Trophoblast cell (in vitro differentiated cells and primary cell): ENCODE data around the gene WDR27.

Experiments used
- DNase-seq, 2 donors: peaks; one replicate each; pipeline ENCODE4 v3.0.0-alpha.2; 2016
- H2AFZ ChIP-seq: 2 replicates; pipeline ENCODE4 v1.6.1; 2013; ENCODE audit warnings: low read length, moderate library complexity, mild to moderate bottlenecking; ENCODE audit not compliant: insufficient read depth, poor library complexity
- H2AK5ac ChIP-seq: 2 replicates; pipeline ENCODE4 v1.6.1; 2013; ENCODE audit warnings: mild to moderate bottlenecking, low read length
- H2BK120ac ChIP-seq: 2 replicates; pipeline ENCODE4 v1.6.1; 2013; ENCODE audit warnings: low read length, mild to moderate bottlenecking, moderate library complexity; ENCODE audit not compliant: insufficient read depth, poor library complexity
- H2BK12ac ChIP-seq: 2 replicates; pipeline ENCODE4 v1.6.1; 2013; ENCODE audit warnings: mild to moderate bottlenecking, low read length, moderate library complexity
- H2BK5ac ChIP-seq: 2 replicates; pipeline ENCODE4 v1.6.1; 2013; ENCODE audit warnings: low read length, low read depth, moderate library complexity, mild to moderate bottlenecking; ENCODE audit not compliant: poor library complexity
- H3K14ac ChIP-seq: 2 replicates; pipeline ENCODE4 v1.6.1; 2013; ENCODE audit warnings: mild to moderate bottlenecking, low read length
- H3K18ac ChIP-seq: 2 replicates; pipeline ENCODE4 v1.6.1; 2013; ENCODE audit warnings: mild to moderate bottlenecking, low read length
- H3K23ac ChIP-seq: 2 replicates; pipeline ENCODE4 v1.6.1; 2013; ENCODE audit warnings: low read length
- H3K27ac ChIP-seq: 2 replicates; pipeline ENCODE4 v1.5.1; 2013; ENCODE audit warnings: low read depth, mild to moderate bottlenecking, inconsistent platforms, low read length, moderate library complexity
- H3K27me3 ChIP-seq: 2 replicates; pipeline ENCODE4 v1.6.1; 2013; ENCODE audit warnings: inconsistent platforms, mild to moderate bottlenecking, low read length, moderate library complexity; ENCODE audit not compliant: insufficient read depth
- H3K36me3 ChIP-seq, 2 experiments: 1 replicate in 1 of 2; 2 replicates in 1 of 2; pipeline ENCODE4 v1.6.1; 2013; ENCODE audit warnings: low read length in 2 of 2, mild to moderate bottlenecking in 2 of 2, moderate library complexity in 1 of 2; ENCODE audit not compliant: insufficient read depth in 2 of 2, control insufficient read depth in 1 of 2
- H3K4ac ChIP-seq: 2 replicates; pipeline ENCODE4 v1.6.1; 2013; ENCODE audit warnings: low read depth, mild to moderate bottlenecking, low read length, moderate library complexity
- H3K4me1 ChIP-seq, 2 experiments: 1 replicate in 1 of 2; 2 replicates in 1 of 2; pipeline ENCODE4 v1.6.1; 2013; ENCODE audit warnings: low read length in 2 of 2, mild to moderate bottlenecking in 2 of 2, moderate library complexity in 1 of 2; ENCODE audit not compliant: insufficient read depth in 2 of 2, control insufficient read depth in 1 of 2
- H3K4me2 ChIP-seq: 2 replicates; pipeline ENCODE4 v1.6.1; 2013; ENCODE audit warnings: inconsistent platforms, mild to moderate bottlenecking, low read length, moderate library complexity
- H3K4me3 ChIP-seq: 2 replicates; pipeline ENCODE4 v1.5.1; 2013; ENCODE audit warnings: mild to moderate bottlenecking, low read depth, low read length, inconsistent platforms
- H3K79me1 ChIP-seq: one replicate; pipeline ENCODE4 v1.6.1; 2013; ENCODE audit warnings: low read length
- H3K79me2 ChIP-seq: 2 replicates; pipeline ENCODE4 v1.6.1; 2013; ENCODE audit warnings: low read length, mild to moderate bottlenecking; ENCODE audit not compliant: control insufficient read depth, insufficient read depth, poor library complexity
- H3K9ac ChIP-seq: 2 replicates; pipeline ENCODE4 v1.6.1; 2013; ENCODE audit warnings: mild to moderate bottlenecking, low read length
- H3K9me3 ChIP-seq: 2 replicates; pipeline ENCODE4 v1.6.1; 2013; ENCODE audit warnings: low read depth, mild to moderate bottlenecking, control low read depth, inconsistent platforms, low read length; ENCODE audit not compliant: insufficient read depth
- H4K12ac ChIP-seq: 2 replicates; pipeline ENCODE4 v1.6.1; 2013; ENCODE audit warnings: low read depth, mild to moderate bottlenecking, low read length, moderate library complexity
- H4K8ac ChIP-seq: 2 replicates; pipeline ENCODE4 v1.6.1; 2013; ENCODE audit warnings: low read depth, mild to moderate bottlenecking, low read length, moderate library complexity
- H4K91ac ChIP-seq: one replicate; pipeline ENCODE4 v1.6.1; 2013; ENCODE audit warnings: low read depth, mild to moderate bottlenecking, low read length, moderate library complexity
- WGBS: extraction: QIAGEN DNeasy Blood & Tissue Kit; methylation state at CpG from one replicate; pipeline ENCODE4 v1.1.7; 2013; ENCODE audit warnings: missing lambda C conversion rate; ENCODE audit not compliant: insufficient read length, insufficient coverage; ENCODE audit errors: extremely low coverage; 5-methylcytosine and 5-hydroxymethylcytosine counted together

Gene WDR27

DNA sequence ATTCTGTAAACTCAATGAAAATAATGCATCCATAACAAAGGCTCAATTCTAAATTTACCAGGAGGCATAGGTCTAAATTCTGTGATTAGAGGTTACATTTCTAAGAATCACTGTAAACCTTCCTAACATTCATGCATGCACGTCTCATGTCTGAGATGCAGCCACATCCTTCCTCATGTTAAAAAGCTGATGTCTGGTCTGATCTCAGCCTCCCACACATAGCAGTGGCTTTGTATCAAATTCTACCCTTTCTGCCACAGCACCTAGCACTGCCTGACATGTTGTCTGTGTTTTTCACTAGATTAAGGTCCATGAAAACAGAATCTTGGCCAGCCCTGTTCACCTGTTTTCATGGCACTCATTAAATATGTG, 171.1 kb downstream of the WDR27 start:
- no peak overlapping the region for H4K8ac ChIP-seq
- H3K9me3 ChIP-seq, result peaks cover 4% of the 10 kb centered on the region
- no peak overlapping the region for H3K9ac ChIP-seq
- H3K18ac ChIP-seq, result no peak overlapping the region
- H4K12ac ChIP-seq, result no peak overlapping the region
- no CpG with 5 or more reads among the region's 1 CpG for WGBS
- H4K91ac ChIP-seq, result no peak overlapping the region
- H2AK5ac ChIP-seq, result no peak overlapping the region
- H3K14ac ChIP-seq, result no peak overlapping the region
- H2BK120ac ChIP-seq, result no peak overlapping the region
- DNase-seq, result no peak
- H3K79me1 ChIP-seq, result no peaks in the 10 kb centered on the region
- H3K4me2 ChIP-seq, result no peak overlapping the region
- no peak overlapping the region for H3K4ac ChIP-seq
- no peak overlapping the region for H3K23ac ChIP-seq
- no peaks in the 10 kb centered on the region for H3K4me1 ChIP-seq
- no peak overlapping the region for H3K4me3 ChIP-seq
- no peak overlapping the region for H2AFZ ChIP-seq
- no peaks in the 10 kb centered on the region for H3K27me3 ChIP-seq
- no peak overlapping the region for H2BK12ac ChIP-seq
- no peaks in the 10 kb centered on the region for H3K79me2 ChIP-seq
- no peaks in the 10 kb centered on the region for H3K36me3 ChIP-seq
- H3K27ac ChIP-seq, result no peak overlapping the region
- H2BK5ac ChIP-seq, result no peak overlapping the region

GRCh38 chr6:169529931-169530751, 171.7 kb downstream of the WDR27 start:
- Histone ChIP-seq H3K4me2 (no peak overlapping the region), H2BK120ac (no peak overlapping the region), H3K36me3 (no peaks in the 10 kb centered on the region), H4K91ac (no peak overlapping the region), H3K4me3 (no peak overlapping the region), H3K27me3 (no peaks in the 10 kb centered on the region), H2AK5ac (no peak overlapping the region), H3K23ac (no peak overlapping the region), H3K18ac (no peak overlapping the region), H4K12ac (no peak overlapping the region), H3K9ac (no peak overlapping the region), H3K27ac (no peak overlapping the region), H2BK5ac (no peak overlapping the region), H3K14ac (no peak overlapping the region), H2AFZ (no peak overlapping the region), H3K79me1 (no peaks in the 10 kb centered on the region), H2BK12ac (no peak overlapping the region), H3K4ac (no peak overlapping the region), H4K8ac (no peak overlapping the region), H3K4me1 (no peaks in the 10 kb centered on the region), H3K79me2 (no peaks in the 10 kb centered on the region), H3K9me3 (peaks cover 4% of the 10 kb centered on the region)
- no CpG with 5 or more reads among the region's 13 CpGs for WGBS
- peak in 1 of 2 donors; percentile 1 for DNase-seq

GRCh38 chr6:169528755-169529154, 173.1 kb downstream of the WDR27 start:
- no peak overlapping the region for H3K4me3 ChIP-seq

DNA sequence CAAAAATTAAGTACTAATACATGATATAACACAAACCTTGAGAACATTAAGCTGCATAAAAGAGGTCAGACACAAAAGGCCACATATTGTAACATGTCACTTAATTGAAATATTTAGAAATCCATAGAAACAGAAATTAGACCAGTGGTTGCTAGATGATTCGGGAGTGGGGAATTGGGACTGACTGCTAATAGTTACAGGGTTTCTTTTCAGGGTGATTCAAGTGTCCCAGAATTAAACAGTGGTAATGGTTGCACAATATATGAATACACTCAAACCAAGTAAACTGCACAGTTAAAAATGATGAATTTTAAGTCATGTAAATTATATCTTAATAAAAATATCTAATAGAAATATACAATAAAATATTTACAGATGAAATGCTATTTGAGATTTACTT, 174.5 kb downstream of the WDR27 start:
- no peak for DNase-seq
- no peak overlapping the region for H3K27ac ChIP-seq
- H3K36me3 ChIP-seq, result no peaks in the 10 kb centered on the region
- H4K91ac ChIP-seq, result no peak overlapping the region
- no peaks in the 10 kb centered on the region for H3K79me1 ChIP-seq
- H3K79me2 ChIP-seq, result no peaks in the 10 kb centered on the region
- no CpG with 5 or more reads among the region's 1 CpG for WGBS
- no peak overlapping the region for H2AK5ac ChIP-seq
- H3K18ac ChIP-seq, result no peak overlapping the region
- no peak overlapping the region for H3K4ac ChIP-seq
- H2BK12ac ChIP-seq, result no peak overlapping the region
- H3K9me3 ChIP-seq, result no peaks in the 10 kb centered on the region
- no peak overlapping the region for H3K9ac ChIP-seq
- no peak overlapping the region for H2AFZ ChIP-seq
- H3K14ac ChIP-seq, result no peak overlapping the region
- no peak overlapping the region for H4K8ac ChIP-seq
- no peaks in the 10 kb centered on the region for H3K27me3 ChIP-seq
- H2BK120ac ChIP-seq, result no peak overlapping the region
- H4K12ac ChIP-seq, result no peak overlapping the region
- H3K4me2 ChIP-seq, result no peak overlapping the region
- H3K4me1 ChIP-seq, result no peaks in the 10 kb centered on the region
- no peak overlapping the region for H3K4me3 ChIP-seq
- H2BK5ac ChIP-seq, result no peak overlapping the region
- H3K23ac ChIP-seq, result no peak overlapping the region

More at GRCh38 chr6:169528755-169529154, 173.1 kb downstream of the WDR27 start:
- no peak overlapping the region for H3K14ac ChIP-seq
- no peak overlapping the region for H4K91ac ChIP-seq
- no peak overlapping the region for H3K4me2 ChIP-seq
- no peak overlapping the region for H3K4ac ChIP-seq
- no peaks in the 10 kb centered on the region for H3K27me3 ChIP-seq
- H3K27ac ChIP-seq, result no peak overlapping the region
- H2AFZ ChIP-seq, result no peak overlapping the region
- no peak overlapping the region for H3K23ac ChIP-seq
- H2BK120ac ChIP-seq, result no peak overlapping the region
- WGBS, result no CpG with 5 or more reads among the region's 3 CpGs
- H3K79me1 ChIP-seq, result no peaks in the 10 kb centered on the region
- no peak for DNase-seq
- no peak overlapping the region for H4K12ac ChIP-seq
- no peaks in the 10 kb centered on the region for H3K4me1 ChIP-seq
- H3K9ac ChIP-seq, result no peak overlapping the region
- H2BK12ac ChIP-seq, result no peak overlapping the region
- no peak overlapping the region for H3K18ac ChIP-seq
- no peaks in the 10 kb centered on the region for H3K36me3 ChIP-seq
- H2AK5ac ChIP-seq, result no peak overlapping the region
- H3K79me2 ChIP-seq, result no peaks in the 10 kb centered on the region
- H4K8ac ChIP-seq, result no peak overlapping the region
- H3K9me3 ChIP-seq, result peaks cover 4% of the 10 kb centered on the region
- no peak overlapping the region for H2BK5ac ChIP-seq
